HG03469 (cell line): ENCODE results near the gene GNAQ.
"Not testable (repeated sequence)": the region's sequence is repeated elsewhere in the genome, so short reads cannot be mapped to it uniquely, and the experiment has no call there.

Source experiments
- ATAC-seq: cut with Tn5 transposase; IDR thresholded peaks from one replicate; pipeline ENCODE4 v1.9.1; 2021; ENCODE audit warnings: mild to moderate bottlenecking, moderate library complexity, moderate number of reproducible peaks; ENCODE audit not compliant: unreplicated experiment

The GNAQ gene

GRCh38 chr9:77748214-77748772 lies 283.3 kb downstream of the GNAQ start:
- no peak for ATAC-seq

GRCh38 chr9:77747163-77747562 lies 284.4 kb downstream of the GNAQ start:
- ATAC-seq: no peak

DNA sequence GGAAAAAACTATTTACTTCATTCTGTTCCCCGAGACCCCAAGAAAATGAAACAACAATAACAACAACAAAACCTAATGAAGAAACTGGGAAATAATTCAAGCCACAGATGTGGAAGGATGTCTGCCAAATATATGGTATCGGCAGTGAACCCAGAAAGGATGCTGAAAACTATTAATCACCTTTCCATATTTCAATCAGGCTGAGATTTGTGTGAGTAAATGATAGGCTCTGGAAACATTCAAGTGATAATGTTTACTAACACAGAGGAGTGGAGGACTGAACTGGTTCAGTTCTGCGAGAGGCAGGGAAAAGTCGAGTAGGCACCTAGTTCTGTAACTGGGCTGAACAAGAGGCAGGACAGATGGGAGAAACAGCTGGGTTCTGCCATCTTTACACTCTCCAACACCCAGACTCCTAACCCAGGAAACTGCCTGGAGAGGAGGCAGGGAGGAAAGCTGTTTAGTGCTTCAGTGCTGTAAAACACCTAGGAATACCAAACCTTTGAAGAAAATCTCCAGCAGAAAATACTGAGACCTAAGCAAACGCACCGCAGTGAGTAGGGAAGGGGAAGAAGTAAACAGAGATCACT lies 286.7 kb downstream of the GNAQ start:
- ATAC-seq: no peak

DNA sequence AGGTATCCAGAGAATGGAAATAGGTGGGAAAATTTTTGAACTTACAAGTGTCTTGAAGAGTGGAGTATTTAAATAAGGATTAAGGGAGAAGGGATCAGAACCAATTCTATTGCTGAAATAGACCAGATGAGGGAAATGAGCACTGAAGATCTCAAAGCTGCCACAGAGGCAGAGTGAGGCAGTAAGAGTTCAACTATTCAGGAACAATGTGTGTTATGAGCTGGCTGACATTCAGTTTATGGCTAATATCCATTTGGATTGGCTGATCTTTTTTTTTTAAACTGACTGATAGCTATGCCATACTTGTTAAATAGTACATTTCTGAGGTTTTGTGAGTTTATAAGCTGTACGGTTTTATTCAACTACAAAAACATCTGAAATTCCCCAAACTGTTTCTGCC lies 288.2 kb downstream of the GNAQ start:
- no peak for ATAC-seq

DNA sequence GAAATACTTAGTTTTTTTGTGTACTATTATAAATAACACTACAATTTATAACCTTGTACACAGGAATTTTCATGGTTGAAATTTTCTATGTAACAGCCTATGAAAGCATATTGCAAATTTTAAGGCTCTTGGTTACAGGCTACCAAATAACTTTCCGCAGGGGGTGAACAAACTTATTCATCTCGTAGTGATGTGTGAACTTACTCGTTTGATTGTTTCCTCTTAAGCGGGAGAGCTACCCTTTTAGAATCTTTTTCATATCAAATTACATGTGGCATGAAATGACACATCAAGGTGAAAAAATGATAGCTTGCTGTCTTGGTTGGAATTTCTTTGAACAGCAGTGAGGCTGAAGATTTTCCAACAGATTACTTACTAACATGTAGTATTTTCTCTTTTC lies 292.7 kb downstream of the GNAQ start:
- ATAC-seq: no peak

DNA sequence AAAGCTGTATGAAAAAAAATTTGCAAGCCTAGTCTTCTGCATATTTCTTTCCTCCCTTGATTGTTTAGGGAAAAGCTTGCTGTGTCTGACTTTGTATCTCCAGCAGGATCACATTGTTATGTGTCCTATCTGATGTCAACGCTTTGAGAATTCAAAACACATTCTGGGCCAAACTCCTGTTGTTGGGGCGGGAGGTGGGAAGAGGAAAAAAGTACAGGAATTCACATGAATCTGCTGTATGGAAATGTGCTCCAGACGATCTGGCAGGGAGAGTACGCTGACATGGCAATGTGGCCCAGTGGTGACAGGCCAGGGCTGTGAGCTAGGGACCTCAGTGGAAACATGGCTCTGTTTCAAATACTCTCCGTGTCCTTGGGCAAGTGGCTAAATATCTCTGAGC lies 296.1 kb downstream of the GNAQ start:
- no peak for ATAC-seq

DNA sequence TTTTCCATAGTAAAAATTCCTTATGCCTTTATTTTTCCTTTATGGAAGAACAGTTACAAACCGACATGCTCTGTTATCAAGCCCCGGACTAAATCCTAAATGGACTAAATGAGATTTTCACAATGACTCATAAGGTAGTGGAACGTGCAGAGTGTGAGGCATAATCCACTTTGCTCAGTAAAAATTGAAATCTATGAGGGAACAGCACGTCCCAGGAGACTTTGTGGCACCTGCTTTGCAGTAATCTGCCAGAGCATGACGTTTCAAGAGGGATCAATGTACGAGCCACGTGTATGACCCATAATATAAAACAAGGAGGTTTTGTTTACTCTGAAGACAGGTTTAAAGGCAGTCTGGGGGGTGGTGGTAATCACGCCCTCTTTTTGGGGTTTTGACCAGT lies 299.7 kb downstream of the GNAQ start:
- ATAC-seq: peak; percentile 74

DNA sequence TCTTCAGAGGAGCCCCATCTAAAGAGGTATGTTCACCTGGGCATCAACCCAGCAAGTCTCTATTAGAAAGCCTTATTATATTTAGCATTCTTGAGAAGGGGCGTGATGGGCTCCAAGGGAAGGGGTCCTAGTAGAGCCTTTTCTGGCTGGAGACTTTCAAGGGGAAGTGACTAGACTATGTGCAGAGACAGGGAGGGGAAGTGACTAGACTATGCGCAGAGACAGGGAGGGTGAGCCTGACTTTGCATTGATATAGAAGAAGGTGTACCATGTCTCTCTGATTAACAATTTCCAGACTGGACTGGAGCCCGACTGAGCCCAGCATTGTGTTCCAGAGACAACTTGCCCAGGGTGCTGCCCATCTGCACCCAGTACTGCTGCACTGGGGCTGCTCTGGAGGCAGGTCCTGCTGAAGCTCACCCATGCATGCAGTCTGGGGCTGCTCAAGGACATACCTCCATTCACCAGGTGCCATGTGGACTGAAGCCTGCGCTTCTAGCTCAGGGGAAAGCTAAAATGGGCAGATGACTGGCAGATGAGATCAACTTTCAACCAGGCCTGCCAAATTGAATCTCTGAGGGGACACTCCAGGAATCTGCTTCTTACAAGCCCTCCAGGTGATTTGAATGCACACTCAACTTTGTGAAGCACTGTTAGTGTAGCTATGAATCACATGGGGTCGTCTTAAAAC lies 300.5 kb downstream of the GNAQ start:
- ATAC-seq: no peak

GRCh38 chr9:77729177-77729576 lies 302.4 kb downstream of the GNAQ start:
- no peak for ATAC-seq

- no peak for ATAC-seq
Observed at GRCh38 chr9:77726814-77727213, 304.8 kb downstream of the GNAQ start.

DNA sequence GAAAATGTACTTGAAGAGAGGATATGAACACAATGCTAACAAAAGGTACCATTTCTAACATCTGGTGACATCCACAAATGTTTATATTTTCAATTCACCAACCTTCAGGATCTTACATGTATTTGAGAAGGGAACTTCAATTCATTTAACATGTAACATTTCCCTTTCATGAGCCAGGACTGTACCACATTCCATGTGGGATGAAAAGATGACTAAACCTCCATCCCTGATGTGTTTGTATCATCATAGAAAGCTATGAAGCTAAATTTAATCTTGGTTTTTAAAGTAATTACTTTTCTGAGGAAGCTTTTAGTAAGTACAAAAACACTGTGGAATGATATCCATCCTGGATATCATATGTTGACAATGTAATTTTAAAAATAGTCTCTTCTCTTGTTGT lies 305.3 kb downstream of the GNAQ start:
- no peak for ATAC-seq

DNA sequence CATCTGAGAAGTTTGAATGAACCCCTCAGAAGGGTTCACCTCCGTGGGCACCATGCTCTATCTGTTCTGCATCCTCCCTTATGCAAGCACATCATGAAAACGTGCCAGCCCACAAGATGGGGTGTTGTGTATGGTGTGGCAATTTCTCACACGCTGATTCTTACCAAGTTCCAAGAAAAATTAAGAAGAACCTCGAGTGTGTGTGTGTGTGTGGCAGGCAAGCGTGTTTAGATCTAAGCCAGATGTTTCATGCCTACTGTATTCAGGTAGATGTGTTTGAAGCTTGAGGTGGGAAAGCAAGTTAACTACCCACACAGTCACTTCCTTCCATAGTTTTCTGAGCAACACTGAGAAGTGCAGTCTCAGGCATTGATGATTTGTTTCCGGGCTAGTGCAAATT lies 305.8 kb downstream of the GNAQ start:
- no peak for ATAC-seq

- ATAC-seq: no peak
Observed at GRCh38 chr9:77725046-77725694, 306.4 kb downstream of the GNAQ start.

DNA sequence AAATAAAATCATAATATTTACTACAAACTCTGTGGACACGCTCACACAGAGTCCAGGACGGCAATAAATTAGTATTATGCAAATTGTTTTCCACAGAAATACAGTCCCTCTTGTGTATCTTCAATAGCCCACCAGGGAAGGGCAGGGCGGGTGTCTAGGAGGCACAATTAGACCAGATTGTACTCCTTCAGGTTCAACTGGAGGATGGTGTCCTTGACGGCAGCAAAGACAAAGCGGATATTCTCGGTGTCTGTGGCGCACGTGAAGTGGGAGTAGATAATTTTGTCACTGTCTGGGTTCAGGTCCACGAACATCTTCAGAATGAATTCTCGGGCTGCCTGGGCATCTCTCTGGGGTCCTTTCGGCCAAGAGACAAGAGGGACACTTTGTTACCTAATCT lies 310.5 kb downstream of the GNAQ start:
- ATAC-seq: not testable (repeated sequence)

- no peak for ATAC-seq
Observed at GRCh38 chr9:77719321-77719720, 312.3 kb downstream of the GNAQ start.

GRCh38 chr9:77718298-77718640 lies 313.3 kb downstream of the GNAQ start:
- ATAC-seq: not testable (repeated sequence)

DNA sequence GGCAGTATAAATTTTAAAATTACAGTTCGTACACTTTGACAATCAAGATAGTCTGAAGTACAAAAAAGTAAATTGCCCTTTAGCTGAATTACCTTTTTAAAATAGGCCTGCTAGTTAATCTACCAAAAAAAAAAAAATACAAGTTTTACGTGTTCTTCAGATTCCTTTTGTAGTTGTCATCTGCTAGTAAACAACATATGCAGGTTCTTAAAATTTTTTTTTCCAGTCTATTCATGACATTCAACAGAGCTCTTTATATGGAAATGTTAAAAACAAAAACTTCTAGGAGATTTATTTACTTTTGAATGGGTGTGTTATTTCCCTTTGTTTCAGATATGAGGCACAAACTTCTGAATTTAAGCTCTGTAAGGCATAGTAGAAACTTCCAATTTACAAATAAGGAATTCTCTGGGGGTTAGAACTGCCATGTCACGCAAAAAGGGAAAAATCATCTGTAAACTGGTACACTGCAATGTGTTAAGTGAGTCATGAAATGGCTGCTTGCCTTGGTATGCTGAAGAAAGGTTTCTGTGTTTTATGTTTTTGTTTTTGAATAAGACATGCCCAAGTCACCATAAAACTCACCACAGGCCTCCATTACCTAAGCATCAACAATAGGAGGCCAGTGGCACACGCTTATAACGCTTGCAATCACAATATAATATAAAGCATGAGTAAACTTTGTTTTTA lies 313.9 kb downstream of the GNAQ start:
- not testable (repeated sequence) for ATAC-seq

- no peak for ATAC-seq
Observed at GRCh38 chr9:77714077-77714549, 317.5 kb downstream of the GNAQ start.

DNA sequence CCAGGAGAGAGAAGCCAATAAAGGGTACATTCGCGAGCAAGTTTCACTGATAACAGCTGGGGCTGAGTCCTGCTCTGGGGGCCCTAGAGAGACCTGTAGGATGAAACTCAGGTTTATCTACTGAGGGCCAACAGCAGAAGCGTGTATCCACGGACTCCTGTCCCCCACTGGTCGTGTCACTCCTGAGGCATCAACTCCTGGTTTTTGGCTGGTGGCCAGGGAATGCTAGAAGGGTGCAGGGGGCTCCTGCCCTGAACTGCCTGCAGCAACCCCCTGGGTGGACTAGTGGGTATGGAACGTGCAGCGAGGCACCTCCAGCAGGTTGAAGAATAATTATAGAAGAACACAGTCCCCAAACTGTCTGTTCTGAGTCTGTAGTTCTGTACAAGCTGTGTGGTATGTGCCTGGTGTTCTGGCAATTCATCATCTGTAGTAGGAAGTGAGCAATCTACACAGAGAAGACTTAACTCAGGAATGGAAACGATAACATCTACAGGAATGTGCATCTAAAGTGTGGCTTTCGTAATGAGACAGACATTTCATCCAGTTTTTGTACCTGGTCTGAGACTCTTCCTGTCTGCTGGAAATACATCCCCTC lies 319.0 kb downstream of the GNAQ start:
- no peak for ATAC-seq

- ATAC-seq: no peak
Observed at GRCh38 chr9:77710965-77711648, 320.5 kb downstream of the GNAQ start.
